Heart left ventricle (tissue), 16 donors: ENCODE data around the gene KIF27. TPM values are rescaled to one million over a fixed set of nuclear protein-coding genes. Genes with fewer than 3 reads are reported as not detected.

Source experiments
- ATAC-seq, 4 donors: fragments of 200-7000 bp; cut with Tn5 transposase; one replicate each; pipeline ENCODE4 v1.9.1; 2020 to 2022; ENCODE audit warnings: moderate library complexity in 4 of 4, mild to moderate bottlenecking in 3 of 4, moderate number of reproducible peaks in 1 of 4
- DNase-seq, 5 donors: peaks; one replicate each; pipeline ENCODE4 v3.0.0-alpha.2; 2020
- H3K27ac ChIP-seq, 12 donors: fragments of 200-600 bp; sonication (generic) in 4 of 12; one replicate each; pipeline versions ENCODE4 v1.5.0 to v1.8.0; 2016 to 2022; ENCODE audit warnings: mild to moderate bottlenecking in 2 of 12
- H3K27me3 ChIP-seq, 9 donors: fragments of 200-600 bp; sonication (generic) in 2 of 9; one replicate each; pipeline versions ENCODE4 v1.5.1 to v1.8.0; 2016 to 2022; ENCODE audit warnings: mild to moderate bottlenecking in 3 of 9
- H3K36me3 ChIP-seq, 9 donors: fragments of 200-600 bp; sonication (generic) in 2 of 9; one replicate each; pipeline versions ENCODE4 v1.5.0 to v1.8.0; 2018 to 2022; ENCODE audit warnings: mild to moderate bottlenecking in 2 of 9
- H3K4me1 ChIP-seq, 12 donors: fragments of 200-600 bp; sonication (generic) in 4 of 12; one replicate each; pipeline versions ENCODE4 v1.5.0 to v1.8.0; 2016 to 2022; ENCODE audit warnings: mild to moderate bottlenecking in 3 of 12
- H3K4me3 ChIP-seq, 12 donors: fragments of 200-600 bp; sonication (generic) in 4 of 12; one replicate each; pipeline versions ENCODE4 v1.5.0 to v1.8.0; 2017 to 2022; ENCODE audit warnings: mild to moderate bottlenecking in 9 of 12, moderate library complexity in 4 of 12
- H3K9me3 ChIP-seq, 12 donors: fragments of 200-600 bp; sonication (generic) in 4 of 12; one replicate each; pipeline versions ENCODE4 v1.5.0 to v1.8.0; 2016 to 2022; ENCODE audit warnings: mild to moderate bottlenecking in 1 of 12
- POLR2A ChIP-seq, 2 donors: fragments of 450-650 bp; IDR thresholded peaks; one replicate each; pipeline ENCODE4 v1.6.1; 2017; ENCODE audit warnings: antibody characterized with exemption in 2 of 2, mild to moderate bottlenecking in 2 of 2, moderate library complexity in 2 of 2
- WGBS, 4 donors: extraction: QIAGEN DNeasy Blood & Tissue Kit in 2 of 4; methylation state at CpG; one replicate each; pipeline versions ENCODE4 v1.1.5 to v1.1.7; 2013 to 2018; 5-methylcytosine and 5-hydroxymethylcytosine counted together
- intact Hi-C, 10 donors: fragments of 100-400 bp; cut with DNase I; formaldehyde crosslinking; loops; one replicate each; pipeline versions ENCODE4 v1.11.1 to v1.14.2; 2022
- microRNA-seq, 4 donors: library from miRNA; unstranded; fragments of <30 nt; microRNA quantifications; one replicate each; pipeline versions ENCODE4 to v1.2.0, GENCODE V29; 2017 to 2020
- polyA plus RNA-seq, 2 donors: library from polyadenylated mRNA; stranded (reverse); fragments of 200-250 nt; gene quantifications; one replicate each; pipeline ENCODE4 v1.2.3, GENCODE V29; 2013
- total RNA-seq, 9 donors: library from RNA; depleted of rRNA in 2 of 9; stranded (reverse); fragments of >200 nt in 2 of 9; fragmentation: NEBNext Ultra II Directional in 3 of 9; extraction: Animal tissue kit (Norgen Biotek cat#: 25700) in 3 of 9; gene quantifications; one replicate each; pipeline versions ENCODE4 v1.1.0 to v1.2.4, GENCODE V29; 2016 to 2023
- TF ChIP-seq, protein P1 (sequence below), 12 donors: fragments of 200-600 bp; sonication (generic) in 4 of 12; IDR thresholded peaks; one replicate each; pipeline versions ENCODE4 v1.5.0 to v1.8.0; 2018 to 2022; ENCODE audit warnings: antibody characterized with exemption in 12 of 12, mild to moderate bottlenecking in 5 of 12
- donor health status: ischemic (EF 13 %, LVEDD 7.1; RV severe dilation, severe dysfunction).
- donor health status: healthy with polysubstance abuse.
- donor health status: DM: no; HTN: yes; CAD: no.
- donor health status: DM: no; HTN: no; CAD: no.
- donor health status: ischemic (EF 25% LVEDD 6.9; RV normal size, moderate dysfunction).
- donor health status: ischemic (EF 25% LVEDD 5.7; RV mildly dilated, moderate dysfunction).
- donor health status: healthy.
- donor health status: DM: yes; HTN: yes; CAD: no.
- donor health status: ischemic (EF 35%, LVEDD 5.7; RV mildly dilated, moderate dysfunction).
- donor health status: nonischemic (EF 11% LVEDD 7.7; RV severe dilation, severe dysfunction).
- donor health status: DM: yes; HTN: yes; CAD: no.
- donor health status: PGD.
- donor health status: ischemic (EF 29% LVEDD 5.4; RV normal size, mild dysfunction).
- donor health status: nonischemic (EF 23%, LVEDD 6.1; RV moderate dilation, normal function).

The KIF27 gene
- total and polyA plus RNA-seq, 11 donors, result 0.53 to 4.2 (median 3.1) TPM

DNA sequence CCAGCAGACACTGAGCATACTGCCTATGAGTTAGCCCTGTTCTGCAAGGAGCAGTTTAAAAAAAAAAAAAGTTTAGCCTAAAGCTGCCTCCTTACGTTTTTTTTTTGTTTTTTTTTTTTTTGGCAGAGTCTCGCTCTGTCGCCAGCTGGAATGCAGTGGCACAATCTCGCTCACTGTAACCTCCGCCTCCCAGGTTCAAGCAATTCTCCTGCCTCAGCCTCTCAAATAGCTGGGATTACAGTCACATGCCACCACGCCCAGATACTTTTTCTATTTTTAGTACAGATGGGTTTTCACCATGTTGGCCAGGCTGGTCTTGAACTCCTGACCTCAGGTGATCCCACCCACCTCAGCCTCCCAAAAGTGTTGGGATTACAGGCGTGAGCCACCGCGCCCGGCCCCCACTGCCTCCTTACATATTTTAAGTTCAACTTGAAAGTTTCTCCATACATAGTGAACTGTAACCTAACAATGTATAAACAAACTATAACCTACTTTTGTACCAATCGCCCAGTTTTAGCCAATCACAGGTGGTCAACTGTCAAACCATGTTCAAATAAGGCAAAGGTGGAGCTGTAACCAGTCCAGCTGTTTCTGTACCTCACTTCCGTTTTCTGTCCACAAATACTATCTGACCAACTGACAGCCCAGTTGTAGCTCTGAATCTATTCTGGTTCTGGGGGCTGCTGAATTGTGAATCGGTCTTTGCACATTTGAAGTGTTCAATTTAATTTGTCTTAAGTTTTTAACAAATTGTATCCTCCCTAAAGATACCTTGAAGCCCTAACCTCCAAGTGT is 120.8 kb downstream of the KIF27 start:
- 80 to 89% (median 85%) methylated on average over 13 of the region's 13 CpGs for WGBS, 4 donors
- TF ChIP-seq POLR2A (IDR thresholded peaks at IDR 0.05), result no peak
- TF ChIP-seq, protein P1, sequence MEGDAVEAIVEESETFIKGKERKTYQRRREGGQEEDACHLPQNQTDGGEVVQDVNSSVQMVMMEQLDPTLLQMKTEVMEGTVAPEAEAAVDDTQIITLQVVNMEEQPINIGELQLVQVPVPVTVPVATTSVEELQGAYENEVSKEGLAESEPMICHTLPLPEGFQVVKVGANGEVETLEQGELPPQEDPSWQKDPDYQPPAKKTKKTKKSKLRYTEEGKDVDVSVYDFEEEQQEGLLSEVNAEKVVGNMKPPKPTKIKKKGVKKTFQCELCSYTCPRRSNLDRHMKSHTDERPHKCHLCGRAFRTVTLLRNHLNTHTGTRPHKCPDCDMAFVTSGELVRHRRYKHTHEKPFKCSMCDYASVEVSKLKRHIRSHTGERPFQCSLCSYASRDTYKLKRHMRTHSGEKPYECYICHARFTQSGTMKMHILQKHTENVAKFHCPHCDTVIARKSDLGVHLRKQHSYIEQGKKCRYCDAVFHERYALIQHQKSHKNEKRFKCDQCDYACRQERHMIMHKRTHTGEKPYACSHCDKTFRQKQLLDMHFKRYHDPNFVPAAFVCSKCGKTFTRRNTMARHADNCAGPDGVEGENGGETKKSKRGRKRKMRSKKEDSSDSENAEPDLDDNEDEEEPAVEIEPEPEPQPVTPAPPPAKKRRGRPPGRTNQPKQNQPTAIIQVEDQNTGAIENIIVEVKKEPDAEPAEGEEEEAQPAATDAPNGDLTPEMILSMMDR (IDR thresholded peaks at IDR 0.05), result no peak
- H3K27me3 ChIP-seq, result no peaks in the 10 kb centered on the region
- peaks cover 0 to 37% (median 19%) of the 10 kb centered on the region in 9 donors for H3K36me3 ChIP-seq
- ATAC-seq, result no peak
- intact Hi-C loops, result no loop called here
- H3K9me3 ChIP-seq, result no peaks in the 10 kb centered on the region
- H3K27ac ChIP-seq, result no peak overlapping the region
- no peak for DNase-seq
- H3K4me3 ChIP-seq, result no peak overlapping the region
- no peaks in the 10 kb centered on the region for H3K4me1 ChIP-seq

DNA sequence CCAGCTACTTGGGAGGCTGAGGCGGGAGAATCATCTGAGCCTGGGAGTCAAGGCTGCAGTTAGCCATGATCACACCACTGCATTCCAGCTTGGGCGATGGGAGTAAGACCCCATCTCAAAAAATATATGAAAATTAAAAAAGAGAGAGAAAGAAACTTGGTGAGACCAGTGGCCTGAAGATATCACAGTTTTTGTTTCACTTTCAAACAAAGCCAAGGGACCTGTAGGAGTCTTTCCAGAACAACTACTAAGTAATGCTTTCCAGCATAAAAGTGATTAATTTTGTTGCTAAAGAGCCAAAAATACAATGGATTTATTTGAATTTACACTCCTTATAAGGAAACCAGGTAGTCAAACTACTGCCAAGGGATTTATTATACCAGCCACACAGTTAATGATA is 127.2 kb downstream of the KIF27 start:
- no peaks in the 10 kb centered on the region for H3K4me1 ChIP-seq
- H3K36me3 ChIP-seq, result peaks cover 0 to 52% (median 27%) of the 10 kb centered on the region in 9 donors
- H3K4me3 ChIP-seq, result no peak overlapping the region
- no peak for TF ChIP-seq POLR2A (IDR thresholded peaks at IDR 0.05)
- TF ChIP-seq, protein P1 (IDR thresholded peaks at IDR 0.05), result no peak
- ATAC-seq (no peak), DNase-seq (no peak)
- H3K27me3 ChIP-seq, result no peaks in the 10 kb centered on the region
- H3K27ac ChIP-seq, result no peak overlapping the region
- intact Hi-C loops, result no loop called here
- H3K9me3 ChIP-seq, result no peaks in the 10 kb centered on the region
- WGBS, 4 donors, result 90 to 100% (median 97%) methylated on average over 2 of the region's 2 CpGs

DNA sequence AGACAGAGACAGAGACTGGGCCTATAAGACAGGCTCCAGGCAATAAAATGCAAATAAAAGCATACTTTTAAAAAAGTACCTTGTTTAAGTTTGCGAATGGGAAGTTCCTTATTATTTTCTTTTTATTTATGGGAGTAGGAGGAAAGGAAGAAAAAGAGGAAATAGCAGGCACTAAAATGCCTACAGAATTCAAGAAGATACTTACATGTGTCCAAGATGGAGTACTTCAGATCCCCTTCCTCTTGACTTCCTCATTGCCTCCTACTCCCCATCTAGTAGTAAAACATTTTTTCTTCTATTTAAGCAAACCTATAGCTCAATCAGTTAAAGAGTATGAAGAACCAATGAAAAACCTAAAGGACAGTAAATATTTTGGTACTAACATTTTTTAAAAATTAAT is 128.5 kb downstream of the KIF27 start:
- Histone ChIP-seq H3K27me3 (no peaks in the 10 kb centered on the region), H3K9me3 (no peaks in the 10 kb centered on the region), H3K36me3 (peaks cover 0 to 48% (median 17%) of the 10 kb centered on the region in 9 donors), H3K4me1 (no peaks in the 10 kb centered on the region), H3K4me3 (no peak overlapping the region), H3K27ac (no peak overlapping the region)
- DNase-seq (no peak), ATAC-seq (no peak)
- intact Hi-C loops, result no loop called here
- 84 to 95% (median 92%) methylated on average over 1 of the region's 1 CpG for WGBS, 4 donors
- TF ChIP-seq, protein P1 (IDR thresholded peaks at IDR 0.05), result no peak
- TF ChIP-seq POLR2A (IDR thresholded peaks at IDR 0.05), result no peak

Small RNA genes lying within 50 kb of the gene (microRNA-seq; reads per million reads assigned to microRNA genes)
- gene MIR7-1, result 7.0 to 24.0 (median 22.9) reads per million in 4 donors

Other genes starting within 250 kb of the KIF27 start
- gene UBQLN1, start 213.5 kb downstream of the KIF27 start, total RNA-seq, result 100 to 1,000 TPM in 5 of 9 donors, 10 to 100 TPM in 4; 88.9 to 144 (median 103) TPM
- gene UBQLN1, start 213.5 kb downstream of the KIF27 start, polyA plus RNA-seq, result 10 to 100 TPM; 24.2 to 91.1 TPM
- 10 to 100 TPM; 12.7 to 22.9 (median 19.4) TPM for gene GKAP1, start 103.7 kb downstream of the KIF27 start, total RNA-seq
- 10 to 100 TPM; 20.9 to 23.5 TPM for gene GKAP1, start 103.7 kb downstream of the KIF27 start, polyA plus RNA-seq
- gene HNRNPK, start 58.8 kb upstream of the KIF27 start, total RNA-seq, result 100 to 1,000 TPM; 278 to 388 (median 322) TPM
- 100 to 1,000 TPM; 127 to 294 TPM for gene HNRNPK, start 58.8 kb upstream of the KIF27 start, polyA plus RNA-seq
- gene RMI1, start 59.4 kb upstream of the KIF27 start, total RNA-seq, result 1 to 10 TPM; 2.4 to 9.9 (median 5.9) TPM
- 1 to 10 TPM; 1.6 to 4.4 TPM for gene RMI1, start 59.4 kb upstream of the KIF27 start, polyA plus RNA-seq